ENCODE data around the gene SLC4A4. TPM values are rescaled to one million over a fixed set of nuclear protein-coding genes. Genes with fewer than 3 reads are reported as not detected.

Gene SLC4A4
- total RNA-seq, 1 donor from 2014 or later, result 3.0 TPM

DNA sequence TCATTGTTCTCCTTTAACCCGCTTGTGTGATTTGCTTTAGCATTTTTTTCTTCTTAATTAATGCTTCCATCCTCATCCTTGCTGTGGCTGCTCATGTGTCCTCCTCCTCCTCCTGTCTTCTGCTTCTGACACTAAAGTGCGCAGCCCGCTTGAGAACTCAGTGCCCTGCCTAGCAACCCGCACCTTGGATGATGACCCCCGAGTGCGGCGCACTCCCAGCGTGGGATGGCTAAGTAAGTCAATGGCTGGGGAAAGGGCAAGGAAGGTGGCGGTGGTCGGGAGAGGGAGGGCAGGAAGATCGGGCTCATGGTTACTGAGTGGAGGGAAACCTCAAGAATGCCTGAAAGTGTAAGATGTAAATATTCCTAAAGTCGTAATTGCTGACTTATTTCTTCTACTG, 30.1 kb downstream of the SLC4A4 start:
- H3K9ac ChIP-seq (ENCODE audit: low read length), result no peak overlapping the region
- H4K20me1 ChIP-seq (ENCODE audit: insufficient read depth, low read length), result no peaks in the 10 kb centered on the region
- no peaks in the 10 kb centered on the region for H3K27me3 ChIP-seq (ENCODE audit: insufficient read depth, low read length)
- no peaks in the 10 kb centered on the region for H3K36me3 ChIP-seq (ENCODE audit: insufficient read depth, low read length)
- H3K4me1 ChIP-seq (ENCODE audit: insufficient read depth, low read length), result no peaks in the 10 kb centered on the region
- H3K27me3 Mint-ChIP-seq (ENCODE audit: low read depth, unreplicated experiment), result no peaks in the 10 kb centered on the region
- H3K27ac ChIP-seq (ENCODE audit: low read depth, low read length), result no peak overlapping the region
- H3K9me3 Mint-ChIP-seq (ENCODE audit: unreplicated experiment), result peaks cover 3% of the 10 kb centered on the region
- no peak for TF ChIP-seq EZH2 (IDR thresholded peaks at IDR 0.05; ENCODE audit: insufficient read depth, low read length)
- TF ChIP-seq, protein P1, sequence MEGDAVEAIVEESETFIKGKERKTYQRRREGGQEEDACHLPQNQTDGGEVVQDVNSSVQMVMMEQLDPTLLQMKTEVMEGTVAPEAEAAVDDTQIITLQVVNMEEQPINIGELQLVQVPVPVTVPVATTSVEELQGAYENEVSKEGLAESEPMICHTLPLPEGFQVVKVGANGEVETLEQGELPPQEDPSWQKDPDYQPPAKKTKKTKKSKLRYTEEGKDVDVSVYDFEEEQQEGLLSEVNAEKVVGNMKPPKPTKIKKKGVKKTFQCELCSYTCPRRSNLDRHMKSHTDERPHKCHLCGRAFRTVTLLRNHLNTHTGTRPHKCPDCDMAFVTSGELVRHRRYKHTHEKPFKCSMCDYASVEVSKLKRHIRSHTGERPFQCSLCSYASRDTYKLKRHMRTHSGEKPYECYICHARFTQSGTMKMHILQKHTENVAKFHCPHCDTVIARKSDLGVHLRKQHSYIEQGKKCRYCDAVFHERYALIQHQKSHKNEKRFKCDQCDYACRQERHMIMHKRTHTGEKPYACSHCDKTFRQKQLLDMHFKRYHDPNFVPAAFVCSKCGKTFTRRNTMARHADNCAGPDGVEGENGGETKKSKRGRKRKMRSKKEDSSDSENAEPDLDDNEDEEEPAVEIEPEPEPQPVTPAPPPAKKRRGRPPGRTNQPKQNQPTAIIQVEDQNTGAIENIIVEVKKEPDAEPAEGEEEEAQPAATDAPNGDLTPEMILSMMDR (IDR thresholded peaks at IDR 0.05; ENCODE audit: insufficient read depth, low read depth, low read length), result no peak
- H3K4me3 ChIP-seq (ENCODE audit: insufficient read depth, low read depth, low read length), result no peak overlapping the region
- H3K27ac Mint-ChIP-seq (ENCODE audit: unreplicated experiment), result no peak overlapping the region
- H3K4me3 Mint-ChIP-seq (ENCODE audit: unreplicated experiment), result no peak overlapping the region
- DNase-seq (ENCODE audit: low read depth) (no peak), FAIRE-seq (no peak)
- no peak overlapping the region for H3K4me2 ChIP-seq (ENCODE audit: low read length)
- H3K9me3 ChIP-seq (ENCODE audit: insufficient read depth, low read depth, low read length), result no peaks in the 10 kb centered on the region
- H2AFZ ChIP-seq (ENCODE audit: low read depth, low read length), result no peak overlapping the region
- no peaks in the 10 kb centered on the region for H3K36me3 Mint-ChIP-seq (ENCODE audit: low read depth, unreplicated experiment)
- no peaks in the 10 kb centered on the region for H3K4me1 Mint-ChIP-seq (ENCODE audit: low read depth, unreplicated experiment)
- H3K79me2 ChIP-seq (ENCODE audit: insufficient read depth, low read length), result no peaks in the 10 kb centered on the region

DNA sequence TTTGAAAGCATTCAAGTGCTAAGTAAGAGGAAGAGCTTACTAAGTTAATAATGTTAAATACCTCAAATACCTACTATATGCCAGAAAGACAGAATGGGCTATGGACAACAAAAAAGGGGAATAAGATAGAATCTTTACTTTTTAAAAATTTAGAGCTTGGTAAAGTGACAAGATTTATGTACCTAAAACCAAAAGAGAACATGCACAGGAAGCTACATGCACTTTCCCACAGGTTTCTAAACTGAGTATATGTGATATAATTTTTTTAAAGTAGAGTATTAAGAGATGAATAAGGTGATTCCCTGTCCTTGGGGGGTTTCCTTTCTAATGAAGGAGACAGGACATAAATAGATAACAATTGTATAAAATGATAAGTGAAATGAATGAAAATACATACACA, 30.7 kb downstream of the SLC4A4 start:
- Histone ChIP-seq H3K27me3 (ENCODE audit: insufficient read depth, low read length) (no peaks in the 10 kb centered on the region), H3K36me3 (ENCODE audit: insufficient read depth, low read length) (no peaks in the 10 kb centered on the region), H3K4me1 (ENCODE audit: insufficient read depth, low read length) (no peaks in the 10 kb centered on the region), H3K9me3 (ENCODE audit: insufficient read depth, low read depth, low read length) (no peaks in the 10 kb centered on the region), H3K27ac (ENCODE audit: low read depth, low read length) (no peak overlapping the region), H3K79me2 (ENCODE audit: insufficient read depth, low read length) (no peaks in the 10 kb centered on the region), H3K4me3 (ENCODE audit: insufficient read depth, low read depth, low read length) (no peak overlapping the region), H3K9ac (ENCODE audit: low read length) (no peak overlapping the region), H4K20me1 (ENCODE audit: insufficient read depth, low read length) (no peaks in the 10 kb centered on the region), H3K4me2 (ENCODE audit: low read length) (no peak overlapping the region), H2AFZ (ENCODE audit: low read depth, low read length) (no peak overlapping the region)
- TF ChIP-seq, protein P1 (IDR thresholded peaks at IDR 0.05; ENCODE audit: insufficient read depth, low read depth, low read length), result no peak
- TF ChIP-seq EZH2 (IDR thresholded peaks at IDR 0.05; ENCODE audit: insufficient read depth, low read length), result no peak
- Mint-ChIP-seq H3K4me1 (ENCODE audit: low read depth, unreplicated experiment) (no peaks in the 10 kb centered on the region), H3K36me3 (ENCODE audit: low read depth, unreplicated experiment) (no peaks in the 10 kb centered on the region), H3K4me3 (ENCODE audit: unreplicated experiment) (no peak overlapping the region), H3K9me3 (ENCODE audit: unreplicated experiment) (peaks cover 3% of the 10 kb centered on the region), H3K27me3 (ENCODE audit: low read depth, unreplicated experiment) (no peaks in the 10 kb centered on the region), H3K27ac (ENCODE audit: unreplicated experiment) (no peak overlapping the region)
- FAIRE-seq, result no peak
- no peak for DNase-seq (ENCODE audit: low read depth)

DNA sequence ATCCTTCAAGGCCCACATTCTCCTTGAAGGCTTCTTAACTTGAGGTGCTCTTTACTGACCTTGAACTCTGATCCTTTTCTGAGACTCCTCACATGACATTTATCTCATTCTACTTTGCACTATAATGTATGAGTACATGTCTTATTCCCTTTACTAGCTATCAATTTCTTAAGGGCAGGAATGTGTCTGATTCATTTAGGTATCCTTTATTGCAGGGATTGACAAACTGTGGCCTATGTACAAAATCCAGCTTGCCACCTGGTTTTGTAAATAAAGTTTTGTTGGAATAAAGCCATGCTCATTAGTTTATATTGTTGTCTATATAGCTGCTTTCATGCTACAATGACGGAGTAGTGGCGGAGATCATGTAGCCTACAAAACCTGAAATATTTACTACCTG, 36.7 kb downstream of the SLC4A4 start:
- H3K9me3 Mint-ChIP-seq (ENCODE audit: unreplicated experiment), result peaks cover 2% of the 10 kb centered on the region
- Histone ChIP-seq H3K9ac (ENCODE audit: low read length) (no peak overlapping the region), H3K4me3 (ENCODE audit: insufficient read depth, low read depth, low read length) (no peak overlapping the region), H3K27me3 (ENCODE audit: insufficient read depth, low read length) (no peaks in the 10 kb centered on the region), H4K20me1 (ENCODE audit: insufficient read depth, low read length) (no peaks in the 10 kb centered on the region), H3K9me3 (ENCODE audit: insufficient read depth, low read depth, low read length) (no peaks in the 10 kb centered on the region), H3K36me3 (ENCODE audit: insufficient read depth, low read length) (no peaks in the 10 kb centered on the region), H3K27ac (ENCODE audit: low read depth, low read length) (no peak overlapping the region), H3K79me2 (ENCODE audit: insufficient read depth, low read length) (no peaks in the 10 kb centered on the region), H3K4me2 (ENCODE audit: low read length) (no peak overlapping the region), H2AFZ (ENCODE audit: low read depth, low read length) (no peak overlapping the region), H3K4me1 (ENCODE audit: insufficient read depth, low read length) (peaks cover 6% of the 10 kb centered on the region)
- TF ChIP-seq, protein P1 (IDR thresholded peaks at IDR 0.05; ENCODE audit: insufficient read depth, low read depth, low read length), result no peak
- no peak for TF ChIP-seq EZH2 (IDR thresholded peaks at IDR 0.05; ENCODE audit: insufficient read depth, low read length)
- DNase-seq (ENCODE audit: low read depth), result no peak
- no peak overlapping the region for H3K27ac Mint-ChIP-seq (ENCODE audit: unreplicated experiment)
- FAIRE-seq, result no peak
- H3K4me3 Mint-ChIP-seq (ENCODE audit: unreplicated experiment), result no peak overlapping the region
- H3K4me1 Mint-ChIP-seq (ENCODE audit: low read depth, unreplicated experiment), result no peaks in the 10 kb centered on the region
- no peaks in the 10 kb centered on the region for H3K36me3 Mint-ChIP-seq (ENCODE audit: low read depth, unreplicated experiment)
- no peaks in the 10 kb centered on the region for H3K27me3 Mint-ChIP-seq (ENCODE audit: low read depth, unreplicated experiment)
